Esophagus squamous epithelium (tissue), 5 donors: ENCODE measurements around the gene MRPS34. TPM values are rescaled to one million over a fixed set of nuclear protein-coding genes. Genes with fewer than 3 reads are reported as not detected.

Source experiments
- DNase-seq: peaks from one replicate; lab custom pipeline; 2025; lab: John Stamatoyannopoulos, UW
- H3K27ac ChIP-seq, 4 donors: fragments of 200-600 bp; sonication (generic); one replicate each; pipeline ENCODE4 v1.5.1; 2016 to 2019; ENCODE audit warnings: mild to moderate bottlenecking in 1 of 4
- H3K27me3 ChIP-seq, 4 donors: fragments of 200-600 bp; sonication (generic); 1 replicate in 3 of 4; 2 replicates in 1 of 4; pipeline versions ENCODE4 v1.5.1 to v1.6.0; 2017 to 2021; ENCODE audit warnings: antibody characterized with exemption in 1 of 4
- H3K36me3 ChIP-seq, 3 donors: fragments of 200-600 bp; sonication (generic); one replicate each; pipeline ENCODE4 v1.5.1; 2016 to 2019
- H3K4me1 ChIP-seq, 3 donors: fragments of 200-600 bp; sonication (generic); one replicate each; pipeline ENCODE4 v1.5.1; 2017 to 2019
- H3K4me3 ChIP-seq, 4 donors: fragments of 200-600 bp; sonication (generic); 1 replicate in 3 of 4; 2 replicates in 1 of 4; pipeline ENCODE4 v1.5.1; 2016 to 2019; ENCODE audit warnings: mild to moderate bottlenecking in 2 of 4, moderate library complexity in 1 of 4
- H3K9me3 ChIP-seq, 3 donors: fragments of 200-600 bp; sonication (generic); one replicate each; pipeline ENCODE4 v1.5.1; 2016 to 2019
- CTCF ChIP-seq, 6 experiments: fragments of 450-650 bp in 4 of 6; fragments of 200-600 bp in 2 of 6; sonication (generic) in 2 of 6; IDR thresholded peaks; one replicate each; pipeline ENCODE4 v1.5.1; 2016 to 2019; ENCODE audit warnings: antibody characterized with exemption in 6 of 6, mild to moderate bottlenecking in 4 of 6, moderate library complexity in 4 of 6
- POLR2A ChIP-seq, 4 donors: fragments of 450-650 bp; IDR thresholded peaks; one replicate each; pipeline ENCODE4 v1.6.1; 2017; ENCODE audit warnings: antibody characterized with exemption in 4 of 4, mild to moderate bottlenecking in 4 of 4, moderate library complexity in 3 of 4
- WGBS, 2 donors: methylation state at CpG; one replicate each; pipeline ENCODE4 v1.1.5; 2018; 5-methylcytosine and 5-hydroxymethylcytosine counted together
- intact Hi-C: fragments of 100-400 bp; cut with DNase I; formaldehyde crosslinking; loops from one replicate; pipeline ENCODE4 v1.15.0; 2022
- total RNA-seq, 4 donors: library from RNA; depleted of rRNA; stranded (reverse); fragments of >200 nt; gene quantifications; one replicate each; pipeline ENCODE4 v1.1.0, GENCODE V29; 2016
- donor health status: DM: yes; HTN: yes; CAD: no.

MRPS34 gene
- total RNA-seq, 4 donors from 2014 or later = 89.5 to 158 (median 114) TPM

- H3K27ac ChIP-seq = no peak overlapping the region
- H3K4me1 ChIP-seq = peaks cover 0 to 25% (median under 1%) of the 10 kb centered on the region in 3 donors
- no peak for DNase-seq
- no peaks in the 10 kb centered on the region for H3K9me3 ChIP-seq
- no peak overlapping the region for H3K4me3 ChIP-seq
- 80 to 93% methylated on average over 3 to 8 of the region's 15 CpGs for WGBS, 2 donors
- H3K36me3 ChIP-seq = peaks cover 25 to 82% (median 39%) of the 10 kb centered on the region in 3 donors
- intact Hi-C loops = no loop called here
- H3K27me3 ChIP-seq = no peaks in the 10 kb centered on the region
- no peak for TF ChIP-seq POLR2A (IDR thresholded peaks at IDR 0.05)
- TF ChIP-seq CTCF (IDR thresholded peaks at IDR 0.05) = no peak
These were observed 46.7 kb upstream of the MRPS34 start for GRCh38 chr16:1819611-1820010.

- Histone ChIP-seq H3K27me3 (no peaks in the 10 kb centered on the region), H3K4me1 (peaks cover 0 to 19% (median 0%) of the 10 kb centered on the region in 3 donors), H3K9me3 (no peaks in the 10 kb centered on the region), H3K36me3 (peaks cover 25 to 88% (median 39%) of the 10 kb centered on the region in 3 donors), H3K27ac (no peak overlapping the region), H3K4me3 (no peak overlapping the region)
- DNase-seq = no peak
- 57% methylated on average over 1 of the region's 35 CpGs; no CpG with 5 or more reads in 1 of the 2 donors for WGBS, 2 donors
- intact Hi-C loops = no loop called here
- no peak for TF ChIP-seq POLR2A (IDR thresholded peaks at IDR 0.05)
- TF ChIP-seq CTCF (IDR thresholded peaks at IDR 0.05) = no peak
These were observed 46.1 kb upstream of the MRPS34 start for GRCh38 chr16:1818873-1819525.

- 88 to 96% methylated on average over 9 to 16 of the region's 27 CpGs for WGBS, 2 donors
- Histone ChIP-seq H3K27ac (no peak overlapping the region), H3K27me3 (no peaks in the 10 kb centered on the region), H3K36me3 (peaks cover 25 to 93% (median 39%) of the 10 kb centered on the region in 3 donors), H3K9me3 (no peaks in the 10 kb centered on the region), H3K4me3 (no peak overlapping the region), H3K4me1 (peaks cover 0 to 15% (median 0%) of the 10 kb centered on the region in 3 donors)
- no peak for DNase-seq
- intact Hi-C loops = no loop called here
- TF ChIP-seq CTCF (IDR thresholded peaks at IDR 0.05) (no peak), POLR2A (IDR thresholded peaks at IDR 0.05) (no peak)
These were observed 45.4 kb upstream of the MRPS34 start for GRCh38 chr16:1818204-1818872.

- Histone ChIP-seq H3K27me3 (no peaks in the 10 kb centered on the region), H3K9me3 (no peaks in the 10 kb centered on the region), H3K36me3 (peaks cover 25 to 89% (median 35%) of the 10 kb centered on the region in 3 donors), H3K27ac (no peak overlapping the region), H3K4me3 (no peak overlapping the region), H3K4me1 (peaks cover 0 to 14% (median 5%) of the 10 kb centered on the region in 3 donors)
- intact Hi-C loops = no loop called here
- TF ChIP-seq CTCF (IDR thresholded peaks at IDR 0.05) (no peak), POLR2A (IDR thresholded peaks at IDR 0.05) (no peak)
- WGBS, 2 donors = 95 to 96% methylated on average over 7 to 8 of the region's 17 CpGs
- DNase-seq = no peak
These were observed 44.8 kb upstream of the MRPS34 start for GRCh38 chr16:1817716-1818115.

- Histone ChIP-seq H3K4me3 (no peak overlapping the region), H3K36me3 (peaks cover 25 to 84% (median 32%) of the 10 kb centered on the region in 3 donors), H3K27ac (no peak overlapping the region), H3K4me1 (peaks cover 0 to 14% (median 6%) of the 10 kb centered on the region in 3 donors), H3K9me3 (no peaks in the 10 kb centered on the region), H3K27me3 (no peaks in the 10 kb centered on the region)
- WGBS, 2 donors = 100% methylated on average over 1 to 3 of the region's 9 CpGs
- TF ChIP-seq POLR2A (IDR thresholded peaks at IDR 0.05) (no peak), CTCF (IDR thresholded peaks at IDR 0.05) (no peak)
- intact Hi-C loops = no loop called here
- DNase-seq = no peak
These were observed 44.3 kb upstream of the MRPS34 start for GRCh38 chr16:1817276-1817589.
